HG03108 (cell line): ENCODE measurements around the gene CHIC2.
"Not testable (repeated sequence)": the region's sequence is repeated elsewhere in the genome, so short reads cannot be mapped to it uniquely, and the experiment has no call there.

Experiments used
- ATAC-seq: cut with Tn5 transposase; IDR thresholded peaks from one replicate; pipeline ENCODE4 v1.9.1; 2021; ENCODE audit warnings: moderate library complexity; ENCODE audit not compliant: unreplicated experiment

Gene CHIC2

GRCh38 chr4:54061873-54062272 lies 2.5 kb downstream of the CHIC2 start:
- no peak for ATAC-seq

DNA sequence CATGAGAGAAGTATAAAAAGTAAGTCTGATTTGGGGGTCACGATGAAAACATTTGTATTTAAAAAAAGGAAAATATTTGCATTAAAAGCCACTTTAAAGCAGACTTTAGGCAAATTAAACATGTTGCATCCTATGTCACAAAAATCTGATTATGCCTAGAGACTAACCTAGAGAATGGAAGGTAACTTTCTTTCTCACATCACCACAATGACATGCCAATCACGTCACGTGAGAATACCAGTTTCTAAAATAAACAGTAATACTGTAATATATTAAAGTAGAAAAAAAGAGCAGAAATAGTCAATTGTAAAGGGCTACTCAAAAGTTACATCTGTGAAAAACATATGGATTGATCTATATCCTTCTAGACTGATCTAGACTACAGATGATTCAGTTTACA lies 3.3 kb downstream of the CHIC2 start:
- no peak for ATAC-seq

DNA sequence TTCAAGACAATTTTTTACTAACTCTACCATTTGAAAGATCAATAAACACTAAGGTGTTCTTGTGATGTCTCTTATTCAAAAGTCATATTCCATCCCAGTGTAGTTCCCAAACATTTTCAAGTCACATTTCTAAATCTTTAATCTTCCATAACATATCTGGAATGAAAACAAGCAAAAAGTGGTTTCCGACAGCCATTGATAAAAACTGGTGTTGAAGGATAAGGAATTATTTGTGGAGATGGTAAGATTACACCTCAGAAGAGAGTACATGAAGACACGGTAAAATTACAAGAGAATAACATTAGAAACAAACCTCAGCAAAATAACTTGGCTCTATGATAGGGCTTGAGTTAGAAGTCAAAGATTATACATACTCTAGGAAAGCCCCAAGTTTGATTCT lies 4.3 kb downstream of the CHIC2 start:
- ATAC-seq = no peak

DNA sequence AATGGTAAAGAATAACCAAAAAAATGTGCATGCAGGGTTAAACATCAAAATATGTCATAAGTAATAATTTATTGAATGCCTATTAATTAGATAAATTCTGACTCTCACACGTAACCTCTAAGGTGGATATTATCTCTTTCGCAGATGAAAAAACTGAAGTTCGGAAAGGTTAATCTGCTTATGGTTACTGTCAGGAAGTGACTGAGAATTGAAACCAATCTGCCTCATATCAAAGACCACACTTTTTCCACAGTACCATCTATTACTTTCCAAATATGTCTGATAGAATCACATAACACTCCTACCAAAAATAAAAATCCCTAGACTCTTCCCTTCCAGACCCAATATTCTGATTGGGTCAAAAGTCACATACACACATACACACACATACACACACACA lies 6.2 kb downstream of the CHIC2 start:
- no peak for ATAC-seq

DNA sequence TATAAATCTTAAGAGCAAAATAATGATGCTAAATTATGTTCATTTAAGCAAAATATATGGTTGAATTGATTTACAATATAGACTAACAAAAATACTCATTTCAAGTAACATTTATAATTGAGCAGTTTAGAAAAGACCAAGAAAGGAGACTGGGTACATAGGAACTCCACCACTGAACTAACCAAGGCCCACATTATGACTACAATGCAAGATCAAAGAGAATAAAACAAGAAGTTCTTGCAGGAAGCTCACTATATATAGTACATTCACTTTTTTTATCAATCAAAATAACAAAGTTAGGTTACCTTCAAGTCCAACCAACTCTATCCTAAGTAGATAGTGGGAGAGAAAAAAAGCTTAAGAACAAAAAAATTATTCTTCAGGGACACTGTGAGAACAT lies 8.0 kb downstream of the CHIC2 start:
- ATAC-seq = no peak

- no peak for ATAC-seq
These were observed 8.9 kb downstream of the CHIC2 start for GRCh38 chr4:54055494-54055893.

DNA sequence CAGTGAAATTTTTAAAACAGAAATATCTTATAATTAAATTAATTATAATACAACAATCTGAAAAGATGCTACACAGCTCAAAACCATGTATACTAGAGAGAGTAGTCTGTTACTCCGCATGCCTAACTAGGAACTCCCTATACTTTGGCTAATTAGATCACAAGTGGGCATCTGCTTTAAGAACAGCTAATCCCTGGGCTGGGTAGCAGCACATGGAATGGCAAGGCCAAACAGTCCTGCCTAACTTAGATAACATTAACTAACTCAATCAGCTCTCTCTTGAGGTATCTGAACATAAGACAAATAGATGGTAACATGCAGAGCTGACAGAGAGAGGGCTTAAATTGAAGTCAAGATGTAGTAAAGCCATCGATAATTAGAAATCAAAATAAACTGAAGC lies 9.9 kb downstream of the CHIC2 start:
- no peak for ATAC-seq

DNA sequence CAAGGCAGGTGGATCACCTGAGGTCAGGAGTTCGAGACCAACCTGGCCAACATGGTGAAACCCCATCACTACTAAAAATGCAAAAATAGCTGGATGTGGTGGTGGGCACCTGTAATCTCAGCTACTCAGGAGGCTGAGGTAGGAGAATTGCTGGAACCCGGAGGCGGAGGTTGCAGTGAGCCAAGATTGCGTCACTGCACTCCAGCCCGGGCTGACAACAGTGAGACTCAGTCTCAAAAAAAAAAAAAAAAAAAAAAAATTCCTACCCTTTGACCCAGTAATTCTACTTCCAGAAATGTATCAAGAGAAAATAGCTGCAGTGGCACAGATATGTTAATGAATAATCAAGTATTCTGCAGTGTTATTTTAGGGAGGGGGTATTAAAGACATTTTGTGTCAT lies 11.1 kb downstream of the CHIC2 start:
- ATAC-seq = not testable (repeated sequence)

GRCh38 chr4:54050214-54050904 lies 14.0 kb downstream of the CHIC2 start:
- no peak for ATAC-seq

- ATAC-seq = not testable (repeated sequence)
These were observed 20.8 kb downstream of the CHIC2 start for GRCh38 chr4:54043630-54044029.

- no peak for ATAC-seq
These were observed 22.5 kb downstream of the CHIC2 start for GRCh38 chr4:54041933-54042332.

GRCh38 chr4:54041100-54041499 lies 23.3 kb downstream of the CHIC2 start:
- ATAC-seq = no peak

GRCh38 chr4:54038056-54038455 lies 26.3 kb downstream of the CHIC2 start:
- ATAC-seq = no peak

DNA sequence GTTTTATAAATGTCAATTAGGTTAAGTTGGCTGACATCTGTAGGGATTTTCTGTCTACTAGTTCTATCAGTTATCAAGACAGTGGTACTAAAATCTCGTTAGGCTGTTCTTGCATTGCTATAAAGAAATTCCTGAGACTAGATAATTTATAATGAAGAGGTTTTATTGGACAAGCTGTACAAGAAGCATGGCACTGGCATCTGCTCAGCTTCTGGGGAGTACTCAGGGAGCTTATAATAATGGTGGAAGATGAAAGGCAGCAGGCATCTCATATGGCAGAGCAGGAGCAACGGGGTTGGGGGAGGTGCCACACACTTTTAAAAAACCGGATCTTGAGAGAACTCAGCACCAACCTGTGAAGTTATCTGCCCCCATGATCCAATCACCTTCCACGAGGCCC lies 28.2 kb downstream of the CHIC2 start:
- no peak for ATAC-seq

- no peak for ATAC-seq
These were observed 31.8 kb downstream of the CHIC2 start for GRCh38 chr4:54032558-54033135.

GRCh38 chr4:54027311-54027710 lies 37.1 kb downstream of the CHIC2 start:
- no peak for ATAC-seq

- ATAC-seq = no peak
These were observed 38.8 kb downstream of the CHIC2 start for GRCh38 chr4:54025582-54025981.

DNA sequence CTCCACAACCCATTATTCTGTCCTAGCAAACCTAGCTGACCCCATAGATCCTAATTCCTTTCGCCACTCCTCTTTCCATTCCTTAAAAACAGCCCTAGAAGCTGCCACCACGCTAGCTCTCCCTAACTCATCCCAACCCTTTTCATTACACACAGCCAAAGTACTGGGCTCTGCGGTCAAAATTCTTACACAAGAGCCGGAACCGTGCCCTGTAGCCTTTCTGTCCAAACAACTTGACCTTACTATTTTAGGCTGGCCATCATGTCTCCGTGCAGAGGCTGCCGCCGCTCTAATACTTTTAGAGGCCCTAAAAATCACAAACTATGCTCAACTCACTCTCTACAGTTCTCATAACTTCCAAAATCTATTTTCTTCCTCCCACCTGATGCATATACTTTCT lies 41.4 kb downstream of the CHIC2 start:
- ATAC-seq = not testable (repeated sequence)

- no peak for ATAC-seq
These were observed 46.4 kb downstream of the CHIC2 start for GRCh38 chr4:54017974-54018373.

GRCh38 chr4:54017308-54017707 lies 47.1 kb downstream of the CHIC2 start:
- ATAC-seq = no peak

DNA sequence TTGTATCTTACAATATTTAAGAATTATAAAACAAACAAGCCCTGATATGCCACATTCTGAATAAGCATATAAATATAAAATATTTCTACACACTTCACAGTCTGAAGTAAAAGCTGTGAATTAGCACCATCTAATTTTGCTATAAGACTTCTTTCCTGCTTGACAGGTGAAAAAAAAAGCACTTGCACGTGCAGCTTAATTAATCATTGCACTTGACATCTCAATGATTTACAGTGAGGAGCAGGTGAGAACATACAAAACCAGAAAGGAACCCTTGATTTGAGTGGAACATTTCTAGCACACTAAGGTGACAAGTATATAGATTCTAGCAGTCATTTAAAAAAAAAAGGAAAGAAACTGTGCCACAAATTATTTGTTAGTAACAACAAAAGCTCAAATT lies 47.9 kb downstream of the CHIC2 start:
- ATAC-seq = no peak

GRCh38 chr4:54015423-54016030 lies 48.9 kb downstream of the CHIC2 start:
- ATAC-seq = no peak
